Measurements from ENCODE around the gene LARP4B. TPM values are rescaled to one million over a fixed set of nuclear protein-coding genes. Genes with fewer than 3 reads are reported as not detected.

The LARP4B gene
- total RNA-seq, 2 experiments from 2014 or later = 64.8 to 143 TPM

DNA sequence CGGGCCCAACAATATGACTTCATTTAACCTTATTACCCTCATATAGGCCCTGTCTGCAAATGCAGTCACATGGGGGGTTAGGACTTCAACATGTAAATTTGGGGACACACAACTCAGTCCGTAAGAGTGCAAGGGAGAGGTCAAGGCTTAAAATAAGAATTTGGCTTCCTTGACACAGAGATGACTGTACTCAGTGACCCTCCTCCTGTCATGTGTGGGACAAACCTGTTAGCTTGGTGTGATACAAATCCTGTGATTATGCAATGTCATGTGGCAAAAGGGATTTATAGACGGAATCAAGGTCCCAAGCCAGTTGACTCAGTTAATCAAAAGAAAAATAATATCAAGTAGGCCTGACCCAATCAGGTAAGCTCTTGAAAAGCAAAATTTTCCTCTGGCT lies 30.8 kb upstream of the LARP4B start:
- Histone ChIP-seq H3K4me3 (ENCODE audit: low read depth, low read length, poor library complexity, severe bottlenecking) (no peak overlapping the region), H3K4me2 (ENCODE audit: low read length) (no peak overlapping the region), H3K36me3 (ENCODE audit: insufficient read depth, low read length) (no peaks in the 10 kb centered on the region), H3K27ac (ENCODE audit: low read depth, low read length, poor library complexity, severe bottlenecking) (no peak overlapping the region), H3K4me1 (ENCODE audit: insufficient read depth, low read length, poor library complexity, severe bottlenecking) (no peaks in the 10 kb centered on the region), H3K79me2 (ENCODE audit: insufficient read depth, low read depth, low read length) (no peaks in the 10 kb centered on the region), H3K9me2 (ENCODE audit: insufficient read depth, low read length) (no peaks in the 10 kb centered on the region), H2AFZ (ENCODE audit: low read length) (no peak overlapping the region), H3K9me3 (ENCODE audit: low read length) (no peaks in the 10 kb centered on the region), H4K20me1 (ENCODE audit: insufficient read depth, low read length) (no peaks in the 10 kb centered on the region)
- intact Hi-C loops (cut with micrococcal nuclease; ENCODE audit: unreplicated experiment) = no loop called here
- POLR2A ChIA-PET = interaction anchor here (0.7 kb wide), 1 partner anchor 119 kb away, joined by 7 read pairs; no protein-coding TSS in a partner anchor
- DNase-seq (ENCODE audit: low spot score) = no peak
- BruUV-seq (replicated peaks) = no TSS peak
- CTCF ChIA-PET (ENCODE audit: unreplicated experiment) = no interaction called here
- no peak for TF ChIP-seq EZH2phosphoT487 (IDR thresholded peaks at IDR 0.05; ENCODE audit: borderline replicate concordance, low read depth, low read length)
- TF ChIP-seq, protein P1, sequence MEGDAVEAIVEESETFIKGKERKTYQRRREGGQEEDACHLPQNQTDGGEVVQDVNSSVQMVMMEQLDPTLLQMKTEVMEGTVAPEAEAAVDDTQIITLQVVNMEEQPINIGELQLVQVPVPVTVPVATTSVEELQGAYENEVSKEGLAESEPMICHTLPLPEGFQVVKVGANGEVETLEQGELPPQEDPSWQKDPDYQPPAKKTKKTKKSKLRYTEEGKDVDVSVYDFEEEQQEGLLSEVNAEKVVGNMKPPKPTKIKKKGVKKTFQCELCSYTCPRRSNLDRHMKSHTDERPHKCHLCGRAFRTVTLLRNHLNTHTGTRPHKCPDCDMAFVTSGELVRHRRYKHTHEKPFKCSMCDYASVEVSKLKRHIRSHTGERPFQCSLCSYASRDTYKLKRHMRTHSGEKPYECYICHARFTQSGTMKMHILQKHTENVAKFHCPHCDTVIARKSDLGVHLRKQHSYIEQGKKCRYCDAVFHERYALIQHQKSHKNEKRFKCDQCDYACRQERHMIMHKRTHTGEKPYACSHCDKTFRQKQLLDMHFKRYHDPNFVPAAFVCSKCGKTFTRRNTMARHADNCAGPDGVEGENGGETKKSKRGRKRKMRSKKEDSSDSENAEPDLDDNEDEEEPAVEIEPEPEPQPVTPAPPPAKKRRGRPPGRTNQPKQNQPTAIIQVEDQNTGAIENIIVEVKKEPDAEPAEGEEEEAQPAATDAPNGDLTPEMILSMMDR (conservative IDR thresholded peaks at IDR 0.05; ENCODE audit: low read length) = no peak

DNA sequence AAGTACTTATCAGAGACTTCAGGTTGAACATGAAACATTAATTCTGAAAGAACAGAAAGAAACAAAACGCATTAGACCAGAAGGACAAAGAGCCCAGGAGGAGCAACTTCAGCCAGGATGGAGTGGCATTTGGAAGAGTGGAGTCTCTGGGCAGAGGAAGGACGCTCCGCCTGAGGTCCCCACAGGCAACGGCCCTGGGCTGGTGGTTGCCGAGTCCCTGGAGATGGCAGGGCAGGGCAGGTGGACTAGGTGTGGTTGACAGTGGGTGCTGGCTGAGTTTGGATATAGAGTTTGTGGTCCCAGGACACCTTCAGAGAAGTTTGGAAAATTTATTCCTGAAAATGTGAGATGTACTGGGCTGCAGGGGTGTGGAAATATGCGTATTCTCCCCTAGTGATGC lies 27.4 kb upstream of the LARP4B start:
- DNase-seq (ENCODE audit: low spot score) = no peak
- BruUV-seq (replicated peaks) = no TSS peak
- H3K9me2 ChIP-seq (ENCODE audit: insufficient read depth, low read length) = no peaks in the 10 kb centered on the region
- no peaks in the 10 kb centered on the region for H3K36me3 ChIP-seq (ENCODE audit: insufficient read depth, low read length)
- no peak overlapping the region for H3K4me2 ChIP-seq (ENCODE audit: low read length)
- TF ChIP-seq, protein P1 (conservative IDR thresholded peaks at IDR 0.05; ENCODE audit: low read length) = no peak
- TF ChIP-seq EZH2phosphoT487 (IDR thresholded peaks at IDR 0.05; ENCODE audit: borderline replicate concordance, low read depth, low read length) = no peak
- H3K27ac ChIP-seq (ENCODE audit: low read depth, low read length, poor library complexity, severe bottlenecking) = no peak overlapping the region
- no peaks in the 10 kb centered on the region for H3K4me1 ChIP-seq (ENCODE audit: insufficient read depth, low read length, poor library complexity, severe bottlenecking)
- H3K4me3 ChIP-seq (ENCODE audit: low read depth, low read length, poor library complexity, severe bottlenecking) = no peak overlapping the region
- H3K9me3 ChIP-seq (ENCODE audit: low read length) = no peaks in the 10 kb centered on the region
- intact Hi-C loops (cut with micrococcal nuclease; ENCODE audit: unreplicated experiment) = no loop called here
- H4K20me1 ChIP-seq (ENCODE audit: insufficient read depth, low read length) = no peaks in the 10 kb centered on the region
- ChIA-PET CTCF (ENCODE audit: unreplicated experiment) (no interaction called here), POLR2A (no interaction called here)
- H2AFZ ChIP-seq (ENCODE audit: low read length) = no peak overlapping the region
- H3K79me2 ChIP-seq (ENCODE audit: insufficient read depth, low read depth, low read length) = no peaks in the 10 kb centered on the region

DNA sequence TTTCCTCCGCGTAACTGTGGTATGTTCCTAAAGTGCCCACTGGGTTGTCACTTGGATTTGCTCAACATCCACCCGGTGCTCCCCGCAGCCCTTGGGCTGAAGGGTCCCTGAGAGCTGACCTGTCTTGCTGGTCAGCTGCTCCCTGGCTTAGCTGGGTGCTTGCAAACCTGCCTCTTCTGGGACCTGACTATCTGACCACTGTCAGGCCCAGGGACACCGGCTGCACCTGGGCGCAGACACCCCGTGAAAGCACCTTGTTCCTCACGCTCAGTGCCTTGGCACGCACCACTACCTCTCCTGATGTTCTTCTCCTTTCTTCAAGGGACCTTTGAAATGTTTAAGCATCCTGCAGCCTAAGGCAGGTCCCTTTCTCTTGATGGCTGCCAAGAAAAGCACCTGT lies 26.6 kb upstream of the LARP4B start:
- no peaks in the 10 kb centered on the region for H3K79me2 ChIP-seq (ENCODE audit: insufficient read depth, low read depth, low read length)
- H3K4me2 ChIP-seq (ENCODE audit: low read length) = no peak overlapping the region
- H3K27ac ChIP-seq (ENCODE audit: low read depth, low read length, poor library complexity, severe bottlenecking) = no peak overlapping the region
- POLR2A ChIA-PET = interaction anchor here (0.6 kb wide), 1 partner anchor 84 kb away, joined by 3 read pairs; no protein-coding TSS in a partner anchor
- TF ChIP-seq EZH2phosphoT487 (IDR thresholded peaks at IDR 0.05; ENCODE audit: borderline replicate concordance, low read depth, low read length) = no peak
- TF ChIP-seq, protein P1 (conservative IDR thresholded peaks at IDR 0.05; ENCODE audit: low read length) = no peak
- no TSS peak for BruUV-seq (replicated peaks)
- H3K4me3 ChIP-seq (ENCODE audit: low read depth, low read length, poor library complexity, severe bottlenecking) = no peak overlapping the region
- H3K36me3 ChIP-seq (ENCODE audit: insufficient read depth, low read length) = no peaks in the 10 kb centered on the region
- no peaks in the 10 kb centered on the region for H3K9me3 ChIP-seq (ENCODE audit: low read length)
- H3K4me1 ChIP-seq (ENCODE audit: insufficient read depth, low read length, poor library complexity, severe bottlenecking) = no peaks in the 10 kb centered on the region
- CTCF ChIA-PET (ENCODE audit: unreplicated experiment) = interaction anchor here (0.7 kb wide), 1 partner anchor 55 kb away, joined by 4 read pairs; no protein-coding TSS in a partner anchor
- H3K9me2 ChIP-seq (ENCODE audit: insufficient read depth, low read length) = no peaks in the 10 kb centered on the region
- H2AFZ ChIP-seq (ENCODE audit: low read length) = no peak overlapping the region
- H4K20me1 ChIP-seq (ENCODE audit: insufficient read depth, low read length) = no peaks in the 10 kb centered on the region
- intact Hi-C loops (cut with micrococcal nuclease; ENCODE audit: unreplicated experiment) = no loop called here
- DNase-seq (ENCODE audit: low spot score) = no peak

All from OCI-LY7 (cell line).